Pons (tissue), 1 donor: Measurements from ENCODE around the gene INPP5F.

Experiments used
- DNase-seq: peaks from one replicate; pipeline ENCODE4 v3.0.0-alpha.2; 2016; ENCODE audit warnings: low spot score

The INPP5F gene

DNA sequence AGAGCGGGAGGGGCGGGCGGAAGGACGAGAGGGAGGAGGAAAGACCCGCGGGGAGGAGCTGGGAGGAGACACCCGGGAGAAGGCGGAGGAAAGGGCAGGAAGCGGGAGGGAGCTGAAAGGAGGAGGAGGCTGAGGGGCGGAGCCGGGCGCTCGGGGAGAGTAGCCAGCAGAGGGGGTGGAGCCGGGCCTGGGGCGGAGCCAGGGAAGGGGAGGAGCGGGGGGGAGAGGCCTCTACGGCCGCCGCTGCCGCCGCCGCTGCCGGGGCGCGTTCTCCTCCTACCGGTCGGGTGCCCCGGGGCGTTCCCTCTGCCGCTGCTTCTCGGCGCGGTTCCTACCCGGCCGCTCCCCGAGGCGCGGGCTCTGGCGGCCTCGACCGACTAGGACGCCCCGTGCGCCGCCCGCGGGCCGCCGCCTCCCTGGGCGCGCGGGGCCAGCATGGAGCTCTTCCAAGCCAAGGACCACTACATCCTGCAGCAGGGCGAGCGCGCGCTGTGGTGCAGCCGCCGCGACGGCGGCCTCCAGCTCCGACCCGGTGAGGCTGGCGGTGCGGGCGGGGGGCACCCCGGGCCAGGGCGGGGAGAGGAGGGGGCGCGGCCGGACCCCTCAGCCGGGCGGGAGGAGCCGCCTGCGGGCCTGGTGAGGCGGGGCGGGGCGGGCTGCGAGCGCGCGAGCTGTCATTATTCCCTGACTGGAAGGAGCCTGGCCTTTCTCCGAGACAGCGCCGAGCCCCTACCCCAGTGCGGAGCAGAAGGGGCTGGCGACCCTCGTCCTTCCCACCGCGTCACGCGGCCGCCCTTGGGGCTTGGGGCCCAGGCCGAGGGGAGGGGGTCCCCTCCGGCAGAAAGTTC, at the start of gene INPP5F:
INPP5F (plus strand) TSS at position 223 of the 848 bp plus-strand sequence; CDS start at position 436, 213 bp downstream.
- DNase-seq: peak; percentile 99

DNA sequence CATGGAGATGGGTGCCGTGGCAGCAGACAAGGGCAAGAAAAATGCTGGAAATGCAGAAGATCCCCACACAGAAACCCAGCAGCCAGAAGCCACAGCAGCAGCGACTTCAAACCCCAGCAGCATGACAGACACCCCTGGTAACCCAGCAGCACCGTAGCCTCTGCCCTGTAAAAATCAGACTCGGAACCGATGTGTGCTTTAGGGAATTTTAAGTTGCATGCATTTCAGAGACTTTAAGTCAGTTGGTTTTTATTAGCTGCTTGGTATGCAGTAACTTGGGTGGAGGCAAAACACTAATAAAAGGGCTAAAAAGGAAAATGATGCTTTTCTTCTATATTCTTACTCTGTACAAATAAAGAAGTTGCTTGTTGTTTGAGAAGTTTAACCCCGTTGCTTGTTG, 48.7 kb upstream of the INPP5F start:
- no peak for DNase-seq

- DNase-seq: no peak
Observed at GRCh38 chr10:119677904-119678755, 47.7 kb upstream of the INPP5F start.

DNA sequence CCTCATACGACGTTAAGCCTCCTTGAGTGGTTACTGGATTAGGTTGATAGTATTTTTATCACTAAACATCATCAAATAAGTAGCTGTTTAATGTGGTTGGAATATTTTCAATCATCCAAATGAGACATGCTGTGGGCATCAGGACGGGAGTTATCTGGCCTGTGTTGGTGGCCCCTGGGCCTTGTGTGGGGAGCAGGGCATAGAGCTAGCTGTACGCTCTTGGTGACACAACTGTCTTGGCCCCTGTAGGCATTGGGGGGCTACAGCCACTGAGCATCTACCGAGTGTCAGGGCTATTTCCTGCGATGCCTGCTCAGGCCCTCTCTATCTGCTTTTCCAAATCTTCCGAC, 46.4 kb upstream of the INPP5F start:
- no peak for DNase-seq

- DNase-seq: no peak
Observed at GRCh38 chr10:119680050-119680449, 45.8 kb upstream of the INPP5F start.

- DNase-seq: no peak
Observed at GRCh38 chr10:119680650-119681081, 45.2 kb upstream of the INPP5F start.

- peak; percentile 80 for DNase-seq
Observed at GRCh38 chr10:119686465-119687191, 39.2 kb upstream of the INPP5F start.

- DNase-seq: no peak
Observed at GRCh38 chr10:119687192-119688032, 38.4 kb upstream of the INPP5F start.

DNA sequence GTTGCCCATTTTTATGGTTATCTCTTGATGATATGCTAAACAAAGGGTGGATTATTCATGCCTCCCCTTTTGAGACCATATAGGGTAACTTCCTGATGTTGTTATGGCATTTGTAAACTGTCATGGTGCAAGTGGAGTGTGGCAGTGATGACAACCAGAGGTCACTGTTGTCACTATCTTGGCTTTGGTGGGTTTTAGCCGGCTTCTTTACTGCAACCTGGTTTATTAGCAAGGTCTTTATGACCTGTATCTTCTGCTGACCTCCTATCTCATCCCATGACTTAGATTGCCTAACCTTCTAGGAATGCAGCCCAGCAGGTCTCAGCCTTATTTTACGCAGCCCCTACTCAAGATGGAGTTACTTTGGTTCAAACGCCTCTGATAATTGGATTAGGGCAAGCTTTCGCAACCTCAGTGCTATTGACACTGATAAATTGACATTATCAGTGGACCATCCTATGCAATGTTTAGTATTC, 37.8 kb upstream of the INPP5F start:
- peak; percentile 43 for DNase-seq

GRCh38 chr10:119689016-119689580, 36.8 kb upstream of the INPP5F start:
- DNase-seq: no peak

DNA sequence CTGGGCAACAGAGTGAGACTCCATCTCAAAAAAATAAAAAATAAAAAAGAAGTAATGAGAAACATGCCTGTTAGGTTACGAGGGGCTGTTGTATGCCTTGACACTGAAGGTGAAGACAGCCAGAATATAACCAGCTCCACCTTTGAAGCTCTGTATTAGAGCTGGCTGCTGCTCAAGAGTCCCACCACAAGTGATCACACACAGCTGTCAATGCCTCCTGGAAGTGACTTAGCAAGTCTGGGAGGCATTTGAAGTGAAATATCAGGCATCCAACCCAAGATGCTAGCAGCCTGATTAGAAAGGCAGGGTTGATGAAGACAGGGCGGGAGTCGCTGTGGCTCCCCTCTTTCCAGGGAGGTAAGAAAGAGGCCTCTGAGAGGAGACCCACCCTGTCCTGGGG, 34.1 kb upstream of the INPP5F start:
- no peak for DNase-seq

- DNase-seq: peak; percentile 96
Observed at GRCh38 chr10:119693262-119693957, 32.4 kb upstream of the INPP5F start.

DNA sequence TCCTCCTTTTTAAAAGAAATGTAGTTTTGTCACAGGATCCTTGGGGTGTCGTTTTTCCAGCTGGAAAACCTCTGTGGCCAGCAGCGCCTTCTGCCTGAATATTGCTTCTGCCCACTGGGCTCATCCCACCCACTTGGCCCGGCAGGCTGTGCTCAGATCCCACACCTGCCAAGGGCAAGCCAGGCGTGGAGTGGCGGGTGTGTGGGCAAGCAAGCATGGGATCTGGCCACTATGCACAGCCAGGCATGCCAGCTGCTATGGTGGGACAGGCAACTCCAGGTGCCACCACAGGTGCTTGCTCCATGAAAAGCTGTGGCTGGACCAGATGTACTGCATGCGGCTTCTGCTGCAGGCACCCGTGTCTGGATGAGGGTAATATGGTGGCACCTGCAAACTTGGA, 31.2 kb upstream of the INPP5F start:
- DNase-seq: no peak

- DNase-seq: no peak
Observed at GRCh38 chr10:119700321-119700954, 25.4 kb upstream of the INPP5F start.

DNA sequence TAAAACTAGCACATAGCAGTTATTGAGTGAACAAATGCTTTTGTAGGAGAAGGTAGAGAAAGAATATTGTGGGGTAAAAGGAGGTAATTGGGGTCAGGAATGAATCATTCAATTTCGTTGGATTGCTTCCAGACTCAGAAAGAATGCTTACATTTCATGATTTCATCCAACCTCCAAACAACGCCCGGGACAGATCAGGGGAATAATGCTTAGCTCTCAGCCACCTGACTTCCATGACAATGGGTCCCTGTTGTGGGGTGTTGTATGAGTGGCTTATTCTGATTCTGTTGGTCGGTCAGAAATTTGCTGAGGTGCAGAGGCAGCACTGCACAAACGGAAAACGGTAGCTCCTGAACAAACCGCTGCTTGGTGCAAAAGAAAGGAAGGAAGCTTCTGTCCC, 24.0 kb upstream of the INPP5F start:
- peak; percentile 73 for DNase-seq

DNA sequence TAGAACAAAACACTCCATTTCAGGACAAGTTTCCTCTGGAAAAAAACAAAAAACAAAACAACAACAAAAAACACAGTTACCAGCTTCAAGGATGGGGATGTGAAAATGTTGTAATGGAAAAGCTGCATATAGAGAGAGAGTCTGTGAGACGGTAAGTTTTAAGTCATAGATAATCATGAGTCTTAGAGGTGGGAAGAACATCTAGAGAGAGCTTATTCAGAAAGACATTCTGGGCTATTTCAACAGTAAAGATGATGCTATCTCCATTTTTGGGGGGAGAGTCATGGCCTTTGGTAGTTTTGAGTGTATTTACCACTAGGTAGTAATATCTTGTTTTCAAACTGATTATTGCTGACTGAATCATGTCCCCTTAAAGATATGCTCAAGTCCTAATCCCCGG, 23.3 kb upstream of the INPP5F start:
- DNase-seq: no peak

GRCh38 chr10:119703903-119704508, 21.8 kb upstream of the INPP5F start:
- DNase-seq: no peak

GRCh38 chr10:119705434-119705831, 20.4 kb upstream of the INPP5F start:
- no peak for DNase-seq

- DNase-seq: no peak
Observed at GRCh38 chr10:119706521-119707278, 19.1 kb upstream of the INPP5F start.
